Activated naive CD4-positive, alpha-beta T cell treated with anti-CD3 and anti-CD28 coated beads, Interleukin-2, amount 10 ng/mL, durations not matched to agents 7 days and 5 days (primary cell): ENCODE measurements around the gene FHIT.
A peak's percentile ranks its signal among the peaks of the same experiment; 100 is the strongest.

ENCODE experiments used
- CTCF ChIA-PET: fragments of 350-600 bp; sonication (Branson Sonifier 250); formaldehyde crosslinking; loops from one replicate; lab custom pipeline; 2021; ENCODE audit warnings: antibody characterized with exemption; lab: Charles Lee
- DNase-seq: peaks from one replicate; pipeline ENCODE4 v3.0.0-alpha.2; 2020
- H3K27ac Mint-ChIP-seq: one replicate; pipeline ENCODE4 v1.8.0; 2021; ENCODE audit warnings: mild to moderate bottlenecking, moderate library complexity, mixed read lengths
- H3K27me3 Mint-ChIP-seq: one replicate; pipeline ENCODE4 v1.8.0; 2021; ENCODE audit warnings: mild to moderate bottlenecking, mixed read lengths
- H3K36me3 Mint-ChIP-seq: one replicate; pipeline ENCODE4 v1.8.0; 2021; ENCODE audit warnings: mixed read lengths
- H3K4me1 Mint-ChIP-seq: one replicate; pipeline ENCODE4 v1.8.0; 2021; ENCODE audit warnings: mixed read lengths
- H3K4me3 Mint-ChIP-seq: one replicate; pipeline ENCODE4 v1.8.0; 2021; ENCODE audit warnings: mild to moderate bottlenecking, moderate library complexity, mixed read lengths
- H3K9me3 Mint-ChIP-seq: one replicate; pipeline ENCODE4 v1.8.0; 2021; ENCODE audit warnings: mixed read lengths

Gene FHIT

GRCh38 chr3:60064210-60065178 lies 1186.8 kb downstream of the FHIT start:
- CTCF ChIA-PET: interaction anchor here (0.6 to 1.7 kb wide), 5 partner anchors 11 to 751 kb away, joined by 3 to 5 read pairs (median 3); no protein-coding TSS in a partner anchor
- Mint-ChIP-seq H3K27ac (peak overlapping the region; percentile 90), H3K27me3 (no peaks in the 10 kb centered on the region), H3K4me1 (peaks cover 83% of the 10 kb centered on the region), H3K36me3 (peaks cover 72% of the 10 kb centered on the region), H3K9me3 (peaks cover 4% of the 10 kb centered on the region), H3K4me3 (no peak overlapping the region)
- DNase-seq: no peak

GRCh38 chr3:60056404-60056803 lies 1194.8 kb downstream of the FHIT start:
- H3K4me3 Mint-ChIP-seq: peak overlapping the region; percentile 40
- H3K27me3 Mint-ChIP-seq: no peaks in the 10 kb centered on the region
- peak overlapping the region; percentile 96 for H3K27ac Mint-ChIP-seq
- H3K4me1 Mint-ChIP-seq: peaks cover 95% of the 10 kb centered on the region
- CTCF ChIA-PET: interaction anchor here (0.9 to 1.3 kb wide), 3 partner anchors 12 to 375 kb away, joined by 3 to 5 read pairs (median 4); no protein-coding TSS in a partner anchor
- peaks cover 91% of the 10 kb centered on the region for H3K36me3 Mint-ChIP-seq
- peaks cover 37% of the 10 kb centered on the region for H3K9me3 Mint-ChIP-seq
- DNase-seq: peak; percentile 59

GRCh38 chr3:60055765-60056164 lies 1195.5 kb downstream of the FHIT start:
- Mint-ChIP-seq H3K27ac (peak overlapping the region; percentile 96), H3K4me1 (peaks cover 95% of the 10 kb centered on the region), H3K27me3 (no peaks in the 10 kb centered on the region), H3K9me3 (peaks cover 42% of the 10 kb centered on the region), H3K4me3 (no peak overlapping the region), H3K36me3 (peaks cover 91% of the 10 kb centered on the region)
- CTCF ChIA-PET: interaction anchor here (0.6 to 1.3 kb wide), 6 partner anchors 13 to 1004 kb away, joined by 3 to 7 read pairs (median 4); no protein-coding TSS in a partner anchor
- DNase-seq: no peak

GRCh38 chr3:60053526-60054265 lies 1197.6 kb downstream of the FHIT start:
- no peak overlapping the region for H3K4me3 Mint-ChIP-seq
- peaks cover 76% of the 10 kb centered on the region for H3K36me3 Mint-ChIP-seq
- CTCF ChIA-PET: interaction anchor here (1.3 kb wide), 1 partner anchor 33 kb away, joined by 3 read pairs; no protein-coding TSS in a partner anchor
- DNase-seq: peak; percentile 35
- H3K9me3 Mint-ChIP-seq: peaks cover 36% of the 10 kb centered on the region
- peaks cover 93% of the 10 kb centered on the region for H3K4me1 Mint-ChIP-seq
- H3K27ac Mint-ChIP-seq: peak overlapping the region; percentile 62
- no peaks in the 10 kb centered on the region for H3K27me3 Mint-ChIP-seq

GRCh38 chr3:60048447-60048848 lies 1202.8 kb downstream of the FHIT start:
- CTCF ChIA-PET: no interaction called here

GRCh38 chr3:60047426-60048200 lies 1203.6 kb downstream of the FHIT start:
- Mint-ChIP-seq H3K27ac (peak overlapping the region; percentile 97), H3K4me3 (peak overlapping the region; percentile 52), H3K27me3 (no peaks in the 10 kb centered on the region), H3K36me3 (peaks cover 69% of the 10 kb centered on the region), H3K4me1 (peaks cover 85% of the 10 kb centered on the region), H3K9me3 (peaks cover 35% of the 10 kb centered on the region)
- DNase-seq: peak; percentile 53
- CTCF ChIA-PET: no interaction called here

More at GRCh38 chr3:60048447-60048848, 1202.8 kb downstream of the FHIT start:
- peak overlapping the region; percentile 97 for H3K27ac Mint-ChIP-seq
- H3K36me3 Mint-ChIP-seq: peaks cover 74% of the 10 kb centered on the region
- no peaks in the 10 kb centered on the region for H3K27me3 Mint-ChIP-seq
- peak; percentile 72 for DNase-seq
- H3K9me3 Mint-ChIP-seq: peaks cover 38% of the 10 kb centered on the region
- H3K4me3 Mint-ChIP-seq: peak overlapping the region; percentile 52
- H3K4me1 Mint-ChIP-seq: peaks cover 93% of the 10 kb centered on the region

- peak overlapping the region; percentile 85 for H3K27ac Mint-ChIP-seq
- H3K36me3 Mint-ChIP-seq: peaks cover 68% of the 10 kb centered on the region
- no peaks in the 10 kb centered on the region for H3K27me3 Mint-ChIP-seq
- no peak overlapping the region for H3K4me3 Mint-ChIP-seq
- H3K4me1 Mint-ChIP-seq: peaks cover 75% of the 10 kb centered on the region
- H3K9me3 Mint-ChIP-seq: peaks cover 34% of the 10 kb centered on the region
- CTCF ChIA-PET: interaction anchor here (0.8 to 1.0 kb wide), 2 partner anchors 18 to 32 kb away, joined by 3 read pairs; no protein-coding TSS in a partner anchor
- no peak for DNase-seq
Measured at GRCh38 chr3:60046210-60046609, 1205.0 kb downstream of the FHIT start.

GRCh38 chr3:60045686-60046085 lies 1205.6 kb downstream of the FHIT start:
- peaks cover 73% of the 10 kb centered on the region for H3K4me1 Mint-ChIP-seq
- H3K9me3 Mint-ChIP-seq: peaks cover 30% of the 10 kb centered on the region
- CTCF ChIA-PET: interaction anchor here (1.0 kb wide), 1 partner anchor 33 kb away, joined by 3 read pairs; no protein-coding TSS in a partner anchor
- peaks cover 67% of the 10 kb centered on the region for H3K36me3 Mint-ChIP-seq
- H3K4me3 Mint-ChIP-seq: no peak overlapping the region
- peak overlapping the region; percentile 85 for H3K27ac Mint-ChIP-seq
- H3K27me3 Mint-ChIP-seq: no peaks in the 10 kb centered on the region
- no peak for DNase-seq

- H3K27ac Mint-ChIP-seq: no peak overlapping the region
Measured at GRCh38 chr3:60036803-60037202, 1214.4 kb downstream of the FHIT start.

GRCh38 chr3:60033901-60034453 lies 1217.3 kb downstream of the FHIT start:
- Mint-ChIP-seq H3K4me3 (no peak overlapping the region), H3K36me3 (peaks cover 75% of the 10 kb centered on the region), H3K9me3 (peaks cover 17% of the 10 kb centered on the region), H3K27ac (no peak overlapping the region), H3K4me1 (peaks cover 48% of the 10 kb centered on the region), H3K27me3 (no peaks in the 10 kb centered on the region)
- CTCF ChIA-PET: no interaction called here
- DNase-seq: no peak

More at GRCh38 chr3:60036803-60037202, 1214.4 kb downstream of the FHIT start:
- Mint-ChIP-seq H3K27me3 (no peaks in the 10 kb centered on the region), H3K9me3 (peaks cover 22% of the 10 kb centered on the region), H3K36me3 (peaks cover 74% of the 10 kb centered on the region), H3K4me1 (peaks cover 31% of the 10 kb centered on the region), H3K4me3 (no peak overlapping the region)
- CTCF ChIA-PET: interaction anchor here (1.0 kb wide), 1 partner anchor 12 kb away, joined by 4 read pairs; no protein-coding TSS in a partner anchor
- no peak for DNase-seq

- no peak overlapping the region for H3K27ac Mint-ChIP-seq
- peaks cover 8% of the 10 kb centered on the region for H3K9me3 Mint-ChIP-seq
- CTCF ChIA-PET: no interaction called here
- H3K4me3 Mint-ChIP-seq: no peak overlapping the region
- H3K4me1 Mint-ChIP-seq: peaks cover 62% of the 10 kb centered on the region
- no peak for DNase-seq
- peaks cover 79% of the 10 kb centered on the region for H3K36me3 Mint-ChIP-seq
- no peaks in the 10 kb centered on the region for H3K27me3 Mint-ChIP-seq
Measured at GRCh38 chr3:60030982-60031381, 1220.3 kb downstream of the FHIT start.

- no peak overlapping the region for H3K4me3 Mint-ChIP-seq
- peaks cover 79% of the 10 kb centered on the region for H3K36me3 Mint-ChIP-seq
- no peaks in the 10 kb centered on the region for H3K27me3 Mint-ChIP-seq
- DNase-seq: no peak
- peaks cover 76% of the 10 kb centered on the region for H3K4me1 Mint-ChIP-seq
- CTCF ChIA-PET: interaction anchor here (0.6 to 1.3 kb wide), 2 partner anchors 18 kb away, joined by 3 to 8 read pairs; no protein-coding TSS in a partner anchor
- peak overlapping the region; percentile 4 for H3K27ac Mint-ChIP-seq
- peaks cover 2% of the 10 kb centered on the region for H3K9me3 Mint-ChIP-seq
Measured at GRCh38 chr3:60028233-60028632, 1223.0 kb downstream of the FHIT start.

- DNase-seq: no peak
- H3K4me1 Mint-ChIP-seq: peaks cover 79% of the 10 kb centered on the region
- CTCF ChIA-PET: interaction anchor here (1.3 to 1.5 kb wide), 2 partner anchors 17 to 48 kb away, joined by 5 to 8 read pairs; no protein-coding TSS in a partner anchor
- H3K36me3 Mint-ChIP-seq: peaks cover 79% of the 10 kb centered on the region
- peak overlapping the region; percentile 26 for H3K4me3 Mint-ChIP-seq
- peak overlapping the region; percentile 66 for H3K27ac Mint-ChIP-seq
- no peaks in the 10 kb centered on the region for H3K27me3 Mint-ChIP-seq
- H3K9me3 Mint-ChIP-seq: peaks cover 2% of the 10 kb centered on the region
Measured at GRCh38 chr3:60027335-60027734, 1223.9 kb downstream of the FHIT start.
